Panc1 (cell line): ENCODE measurements around the gene MRPL3. TPM values are rescaled to one million over a fixed set of nuclear protein-coding genes. Genes with fewer than 3 reads are reported as not detected.

Source experiments
- ATAC-seq: fragments of 200-7000 bp; cut with Tn5 transposase; 2 replicates; pipeline ENCODE4 v1.9.1; 2020; ENCODE audit warnings: mild to moderate bottlenecking, moderate library complexity
- BruUV-seq: library from RNA; stranded (reverse); fragments of 400-500 nt; replicated peaks from 2 replicates; lab custom pipeline; 2021; lab: Mats Ljungman, UMichigan
- CTCF ChIA-PET: fragments of 300-600 bp; sonication (Branson Sonifier 250); formaldehyde crosslinking; loops from one replicate; lab custom pipeline; 2022; ENCODE audit warnings: antibody characterized with exemption; lab: Charles Lee
- POLR2A ChIA-PET: fragments of 300-600 bp; sonication (Branson Sonifier 250); formaldehyde crosslinking; loops from one replicate; lab custom pipeline; 2022; ENCODE audit warnings: antibody characterized with exemption; lab: Charles Lee
- DNase-seq: peaks from one replicate; pipeline ENCODE4 v3.0.0-alpha.2; 2010; ENCODE audit warnings: low read depth, low spot score
- H3K27ac ChIP-seq: 2 replicates; pipeline ENCODE4 v1.5.1; 2011; ENCODE audit warnings: mild to moderate bottlenecking, low read length, inconsistent platforms
- H3K27me3 ChIP-seq: fragments of 200-500 bp; sonication (Bioruptor generic); 2 replicates; pipeline ENCODE4 v1.6.0; 2014; ENCODE audit warnings: low read length, inconsistent platforms; ENCODE audit not compliant: control insufficient read depth, insufficient read depth
- H3K36me3 ChIP-seq: fragments of 200-500 bp; sonication (Bioruptor generic); 2 replicates; pipeline ENCODE4 v1.5.1; 2014; ENCODE audit warnings: inconsistent platforms, mild to moderate bottlenecking, low read length, moderate library complexity; ENCODE audit not compliant: control insufficient read depth, insufficient read depth
- H3K4me1 ChIP-seq: 2 replicates; pipeline ENCODE4 v1.5.1; 2011; ENCODE audit warnings: inconsistent platforms, mild to moderate bottlenecking, low read length, moderate library complexity; ENCODE audit not compliant: control insufficient read depth, insufficient read depth
- H3K4me3 ChIP-seq, 2 experiments: 2 replicates each; pipeline ENCODE4 v1.5.1; 2011 to 2012; ENCODE audit warnings: low read depth in 2 of 2, low read length in 2 of 2, mild to moderate bottlenecking in 2 of 2, inconsistent platforms in 1 of 2, moderate library complexity in 1 of 2
- H3K9me3 ChIP-seq: fragments of 200-500 bp; sonication (Bioruptor generic); 2 replicates; pipeline ENCODE4 v1.5.1; 2014; ENCODE audit warnings: low read depth, mild to moderate bottlenecking, inconsistent platforms, low read length, moderate library complexity; ENCODE audit not compliant: control insufficient read depth, insufficient read depth
- CTCF ChIP-seq: fragments of 450-650 bp; IDR thresholded peaks from 2 replicates; pipeline ENCODE4 v1.5.1; 2017; ENCODE audit warnings: mild to moderate bottlenecking
- POLR2AphosphoS5 ChIP-seq: IDR thresholded peaks from 2 replicates; pipeline ENCODE4 v1.6.1; 2012; ENCODE audit warnings: mild to moderate bottlenecking, low read depth, low read length, moderate library complexity
- REST ChIP-seq, 2 experiments: IDR thresholded peaks; 2 replicates each; pipeline ENCODE4 v1.6.1; 2011 to 2012; ENCODE audit warnings: low read depth in 2 of 2, control low read depth in 1 of 2, low read length in 1 of 2, mild to moderate bottlenecking in 1 of 2, moderate library complexity in 1 of 2; ENCODE audit not compliant: insufficient read depth in 1 of 2
- SIN3A ChIP-seq: IDR thresholded peaks from 2 replicates; pipeline ENCODE4 v1.6.1; 2012; ENCODE audit warnings: low read depth, mild to moderate bottlenecking, low read length, moderate library complexity, borderline replicate concordance; ENCODE audit not compliant: insufficient read depth
- TCF7L2 ChIP-seq: IDR thresholded peaks from 2 replicates; pipeline ENCODE4 v1.6.1; 2011; ENCODE audit warnings: mild to moderate bottlenecking, low read depth, low read length, inconsistent platforms
- in situ Hi-C: cut with HindIII; loops from 2 replicates; pipeline ENCODE4 v1.10.0; 2016; ENCODE audit warnings: low sequenced_read_pairs, low pct_unique_long_range_greater_than_20kb
- intact Hi-C: fragments of 100-400 bp; cut with micrococcal nuclease; formaldehyde crosslinking; loops from one replicate; pipeline ENCODE4 v1.10.0; 2022; ENCODE audit not compliant: unreplicated experiment
- total RNA-seq: library from RNA; stranded (reverse); gene quantifications from one replicate; pipeline ENCODE4 v1.2.1, GENCODE V29; 2021; ENCODE audit not compliant: unreplicated experiment

Gene MRPL3
- total RNA-seq, 1 experiment from 2014 or later, result 129 TPM

- intact Hi-C loops (no loop called here), in situ Hi-C loops (no loop called here)
- ATAC-seq (no peak), DNase-seq (no peak)
- Histone ChIP-seq H3K9me3 (no peaks in the 10 kb centered on the region), H3K36me3 (no peaks in the 10 kb centered on the region), H3K27me3 (peaks cover 4% of the 10 kb centered on the region), H3K4me3 (no peak overlapping the region), H3K4me1 (no peaks in the 10 kb centered on the region), H3K27ac (no peak overlapping the region)
- POLR2A ChIA-PET, result no interaction called here
- BruUV-seq, result no TSS peak
- TF ChIP-seq CTCF, result no peak
- TF ChIP-seq SIN3A, result no peak
- no peak for TF ChIP-seq TCF7L2
- TF ChIP-seq POLR2AphosphoS5, result no peak
- peak in 1 of 2 experiments; percentile 62; a peak in 1 of 4 replicates for TF ChIP-seq REST (IDR thresholded peaks at IDR 0.05; ENCODE audit: insufficient read depth in 1 of 2, low read depth in 2 of 2, low read length in 1 of 2)
- CTCF ChIA-PET, result no interaction called here
These were observed 67.8 kb downstream of the MRPL3 start for GRCh38 chr3:131435000-131435399.

GRCh38 chr3:131432441-131432840, 70.3 kb downstream of the MRPL3 start:
- Histone ChIP-seq H3K4me3 (no peak overlapping the region), H3K27ac (no peak overlapping the region), H3K27me3 (no peaks in the 10 kb centered on the region; the same call in 1 of the 2 replicates), H3K36me3 (no peaks in the 10 kb centered on the region), H3K9me3 (no peaks in the 10 kb centered on the region), H3K4me1 (no peaks in the 10 kb centered on the region)
- in situ Hi-C loops (no loop called here), intact Hi-C loops (no loop called here)
- DNase-seq (no peak), ATAC-seq (no peak)
- BruUV-seq, result no TSS peak
- POLR2A ChIA-PET, result no interaction called here
- no peak for TF ChIP-seq REST (IDR thresholded peaks at IDR 0.05; ENCODE audit: insufficient read depth in 1 of 2, low read depth in 2 of 2, low read length in 1 of 2)
- TF ChIP-seq CTCF, result no peak
- no peak for TF ChIP-seq SIN3A
- TF ChIP-seq POLR2AphosphoS5, result no peak
- no peak for TF ChIP-seq TCF7L2
- CTCF ChIA-PET, result no interaction called here
